K562 (cell line): ENCODE data around the gene FOSL1. TPM values are rescaled to one million over a fixed set of nuclear protein-coding genes. Genes with fewer than 3 reads are reported as not detected.

Source experiments
- ATAC-seq: fragments of 200-7000 bp; cut with Tn5 transposase; 3 replicates; pipeline ENCODE4 v1.9.1; 2020; ENCODE audit warnings: moderate library complexity
- BruUV-seq: library from RNA; stranded (reverse); fragments of 400-500 nt; replicated peaks from 2 replicates; lab custom pipeline; 2021; lab: Mats Ljungman, UMichigan
- CTCF ChIA-PET: fragments of 300-600 bp; formaldehyde crosslinking; extraction: SDS; loops from one replicate; lab custom pipeline; 2021; ENCODE audit warnings: low intra/inter-chr PET ratio; lab: Yijun Ruan, JAX
- POLR2A ChIA-PET: fragments of 300-600, 350-650 bp; sonication (Branson Sonifier 250); formaldehyde crosslinking; extraction: SDS; loops from one replicate; lab custom pipeline; 2021; ENCODE audit warnings: antibody characterized with exemption, inconsistent platforms; lab: Yijun Ruan, JAX
- DNase-seq, 4 experiments: peaks; one replicate each; pipeline versions ENCODE4 v3.0.0 to v3.0.0-alpha.2; 2011 to 2018; ENCODE audit warnings: low spot score in 3 of 4, mixed read lengths in 3 of 4; ENCODE audit errors: extremely low read depth in 1 of 4
- FAIRE-seq: peaks from 2 replicates; lab custom pipeline; 2011; peaks lifted over from hg19 to GRCh38; lab: Jason Lieb, UNC
- H2AFZ ChIP-seq: 2 replicates; pipeline ENCODE4 v1.6.0; 2011; ENCODE audit warnings: low read depth, low read length, control low read depth, inconsistent platforms
- H3K27ac ChIP-seq: fragments of 200-600 bp; 3 replicates; pipeline ENCODE4 v1.8.0; 2011; ENCODE audit warnings: low read depth, mild to moderate bottlenecking, control low read depth, inconsistent platforms, low read length, moderate library complexity, mixed read lengths; ENCODE audit errors: extremely low read depth
- H3K27me3 ChIP-seq, 2 experiments: fragments of 300-600 bp in 1 of 2; 2 replicates in 1 of 2; 3 replicates in 1 of 2; pipeline versions ENCODE4 v1.6.0 to v1.8.0; 2011; ENCODE audit warnings: inconsistent platforms in 2 of 2, low read length in 2 of 2, mild to moderate bottlenecking in 1 of 2, mixed read lengths in 1 of 2, moderate library complexity in 1 of 2; ENCODE audit not compliant: control insufficient read depth in 2 of 2, insufficient read depth in 2 of 2
- H3K36me3 ChIP-seq: fragments of 300-600 bp; 3 replicates; pipeline ENCODE4 v1.8.0; 2011; ENCODE audit warnings: mild to moderate bottlenecking, low read length, inconsistent platforms; ENCODE audit not compliant: control insufficient read depth, insufficient read depth
- H3K4me1 ChIP-seq, 2 experiments: fragments of 200-600 bp in 1 of 2; replicated peaks in 1 of 2; 2 replicates in 1 of 2; 3 replicates in 1 of 2; pipeline versions ENCODE4 v1.5.1 to v1.8.0; 2011; ENCODE audit warnings: inconsistent platforms in 2 of 2, low read length in 2 of 2, mild to moderate bottlenecking in 1 of 2, mixed read lengths in 1 of 2, moderate library complexity in 1 of 2; ENCODE audit not compliant: control insufficient read depth in 2 of 2, insufficient read depth in 2 of 2
- H3K4me2 ChIP-seq: 2 replicates; pipeline ENCODE4 v1.6.1; 2011; ENCODE audit warnings: low read length, control low read depth, inconsistent platforms, mixed read lengths; ENCODE audit not compliant: insufficient read depth
- H3K4me3 ChIP-seq: fragments of 200-600 bp; sonication (generic), shearing (Covaris generic); 2 replicates; pipeline ENCODE4 v1.5.1; 2016; ENCODE audit warnings: control low read depth, inconsistent platforms
- H3K79me2 ChIP-seq: fragments of 200-600 bp; 3 replicates; pipeline ENCODE4 v1.8.0; 2011; ENCODE audit warnings: low read length, inconsistent platforms; ENCODE audit not compliant: control insufficient read depth, insufficient read depth
- H3K9ac ChIP-seq, 2 experiments: 2 replicates each; pipeline versions ENCODE4 v1.6.0 to v1.6.1; 2011; ENCODE audit warnings: low read depth in 2 of 2, low read length in 2 of 2, control low read depth in 1 of 2, inconsistent platforms in 1 of 2, mild to moderate bottlenecking in 1 of 2, mixed read lengths in 1 of 2; ENCODE audit not compliant: insufficient read depth in 1 of 2
- H3K9me1 ChIP-seq: one replicate; pipeline ENCODE4 v1.6.0; 2011; ENCODE audit warnings: inconsistent platforms, mild to moderate bottlenecking, low read length, moderate library complexity; ENCODE audit not compliant: control insufficient read depth, insufficient read depth
- H3K9me3 ChIP-seq: replicated peaks from 2 replicates; pipeline ENCODE4 v1.5.1; 2011; ENCODE audit warnings: low read depth, low read length, inconsistent platforms; ENCODE audit not compliant: control insufficient read depth, insufficient read depth
- H4K20me1 ChIP-seq: replicated peaks from 2 replicates; pipeline ENCODE4 v1.6.1; 2011; ENCODE audit warnings: low read length, inconsistent platforms, mixed read lengths; ENCODE audit not compliant: control insufficient read depth, insufficient read depth
- ARID1B ChIP-seq: fragments of 450-650 bp; IDR thresholded peaks from 2 replicates; pipeline ENCODE4 v1.6.1; 2016; ENCODE audit warnings: antibody characterized with exemption, mild to moderate bottlenecking, inconsistent platforms
- ARNT ChIP-seq, 2 experiments: fragments of 450-650 bp; IDR thresholded peaks; 2 replicates each; pipeline ENCODE4 v1.6.1; 2016; ENCODE audit warnings: mild to moderate bottlenecking in 1 of 2
- ATF7 ChIP-seq: fragments of 450-650 bp; IDR thresholded peaks from 2 replicates; pipeline ENCODE4 v1.7.1; 2014; ENCODE audit warnings: mild to moderate bottlenecking, moderate library complexity
- FOXJ3 ChIP-seq: sonication (generic); formaldehyde crosslinking; IDR thresholded peaks from 2 replicates; pipeline ENCODE4 v1.4.0; 2020; ENCODE audit warnings: mild to moderate bottlenecking, missing genetic modification reagents
- GABPB2 ChIP-seq: fragments of 250-450 bp; sonication (Bioruptor Pico); conservative IDR thresholded peaks from 2 replicates; pipeline ENCODE4 v1.5.1; 2021; ENCODE audit warnings: mild to moderate bottlenecking
- GTF2E2 ChIP-seq: fragments of 200-800 bp; sonication (Bioruptor generic); IDR thresholded peaks from 2 replicates; pipeline ENCODE4 v1.6.1; 2016; ENCODE audit warnings: missing genetic modification characterization, missing compliant biosample characterization
- HES1 ChIP-seq: fragments of 450-650 bp; IDR thresholded peaks from 2 replicates; pipeline ENCODE4 v1.6.1; 2016; ENCODE audit warnings: low read depth, mild to moderate bottlenecking, moderate library complexity
- HMGN3 ChIP-seq: IDR thresholded peaks from 2 replicates; pipeline ENCODE4 v1.6.1; 2011; ENCODE audit warnings: borderline replicate concordance, low read depth, mild to moderate bottlenecking, mixed read lengths, low read length; ENCODE audit not compliant: insufficient read length; ENCODE audit errors: extremely low read depth
- POLR2H ChIP-seq: IDR thresholded peaks from 2 replicates; pipeline ENCODE4 v1.6.1; 2016; ENCODE audit warnings: missing genetic modification characterization, low read depth, mild to moderate bottlenecking, control low read depth, missing compliant biosample characterization, moderate library complexity
- REST ChIP-seq, 2 experiments: fragments of 450-650 bp; formaldehyde crosslinking in 1 of 2; IDR thresholded peaks; 2 replicates each; pipeline versions ENCODE4 v1.4.0 to v1.6.1; 2014 to 2020; ENCODE audit warnings: mild to moderate bottlenecking in 2 of 2, borderline replicate concordance in 1 of 2, low read depth in 1 of 2
- ZNF184 ChIP-seq: sonication (generic); formaldehyde crosslinking; IDR thresholded peaks from 2 replicates; pipeline ENCODE4 v1.5.0; 2020; ENCODE audit warnings: missing genetic modification reagents
- ZNF277 ChIP-seq: fragments of 250-450 bp; sonication (Bioruptor Pico); IDR thresholded peaks from 2 replicates; pipeline ENCODE4 v1.8.0; 2022; ENCODE audit warnings: inconsistent platforms, mild to moderate bottlenecking, moderate library complexity, borderline replicate concordance
- WGBS: fragments of 100-300 bp; shearing (Covaris generic); methylation state at CpG from one replicate; pipeline ENCODE4 v1.1.6; 2016; ENCODE audit warnings: low coverage, mixed read lengths; ENCODE audit not compliant: insufficient coverage; ENCODE audit errors: missing lambda C conversion rate; 5-methylcytosine and 5-hydroxymethylcytosine counted together
- in situ Hi-C: fragments of 300-500 bp; cut with MboI; formaldehyde crosslinking; loops from 4 replicates; pipeline ENCODE4 v1.15.0; 2018; ENCODE audit warnings: inconsistent platforms, mixed read lengths
- intact Hi-C: fragments of 100-400 bp; cut with micrococcal nuclease; formaldehyde crosslinking; loops from 2 replicates; pipeline ENCODE4 v1.14.2; 2022
- polyA plus RNA-seq, 8 experiments: library from polyadenylated mRNA; depleted of rRNA in 4 of 8; stranded (reverse) in 5 of 8; unstranded in 3 of 8; fragments of >200 nt; fragmentation: Nextera tagmentation in 2 of 8; fragmentation: Illumina TruSeq in 1 of 8; extraction: Ambion mirVana in 2 of 8; extraction: Trizol in 1 of 8; gene quantifications; 2 replicates each; pipeline versions ENCODE4 v1.2.1 to v1.2.3, GENCODE V29; 2011 to 2014; ENCODE audit warnings: inconsistent platforms in 1 of 8, missing spikeins in 1 of 8
- total RNA-seq, 7 experiments: library from RNA; depleted of rRNA in 6 of 7; stranded (reverse); fragments of >200 nt in 6 of 7; fragmentation: Illumina TruSeq in 2 of 7; extraction: Trizol in 2 of 7; gene quantifications; 2 replicates each; pipeline versions ENCODE4 v1.2.1 to v1.2.3, GENCODE V29; 2011 to 2021; ENCODE audit warnings: low replicate concordance in 1 of 7

The FOSL1 gene
- total and polyA plus RNA-seq, 9 of the 15 experiments (the other 6 are each of a cell fraction or from before 2014, with no cell fraction given), result 3.5 to 39.6 (median 10.0) TPM

GRCh38 chr11:65859812-65860277, 40.3 kb downstream of the FOSL1 start:
- peaks cover 22% of the 10 kb centered on the region for H4K20me1 ChIP-seq
- H3K4me2 ChIP-seq, result peak overlapping the region; percentile 95
- H3K27me3 ChIP-seq, result no peaks in the 10 kb centered on the region; a peak in 1 of 5 replicates
- intact Hi-C loops, result loop anchor here (1.0 to 5.0 kb wide), 2 partner anchors 28 to 42 kb away; partner anchors contain the start of genes FIBP and FOSL1
- H3K27ac ChIP-seq, result peak overlapping the region; percentile 96
- peaks cover 11% of the 10 kb centered on the region for H3K9me1 ChIP-seq
- H3K36me3 ChIP-seq, result peaks cover 57% of the 10 kb centered on the region
- H3K4me3 ChIP-seq, result peak overlapping the region; percentile 95
- peaks cover 57% of the 10 kb centered on the region for H3K79me2 ChIP-seq
- 1% methylated on average over 13 of the region's 16 CpGs for WGBS
- DNase-seq, result no peak
- H3K9me3 ChIP-seq, result no peaks in the 10 kb centered on the region
- ChIA-PET CTCF (interaction anchor here (0.9 to 1.1 kb wide), 3 partner anchors 28 to 130 kb away, joined by 3 read pairs; partner anchors contain the start of gene FIBP), POLR2A (interaction anchor here (0.6 to 5.6 kb wide), 32 partner anchors 9 to 663 kb away, joined by 3 to 151 read pairs (median 4); partner anchors contain the start of genes AP5B1, BANF1, CCDC85B and EIF1AD)
- ATAC-seq, result no peak
- BruUV-seq, result no TSS peak
- H3K4me1 ChIP-seq, result peaks cover 14 to 78% of the 10 kb centered on the region in 2 experiments
- in situ Hi-C loops, result no loop called here
- H2AFZ ChIP-seq, result peak overlapping the region; percentile 32
- H3K9ac ChIP-seq, result peak overlapping the region; percentile 99 to 100
- no peak for FAIRE-seq
- TF ChIP-seq ATF7 (no peak), POLR2H (peak; percentile 74), HES1 (no peak), REST (IDR thresholded peaks at IDR 0.05; ENCODE audit: borderline replicate concordance) (no peak), REST (CRISPR knock-in tag; IDR thresholded peaks at IDR 0.05; ENCODE audit: low read depth) (no peak; the same call in 1 of the 2 replicates), HMGN3 (no peak), ZNF184 (CRISPR knock-in tag) (no peak), ARID1B (0 out of 2 replicates have a peak, but pooled peaks have one; percentile 18), GTF2E2 (tag) (peak; percentile 90), GABPB2 (CRISPR knock-in tag) (no peak), ARNT (IDR thresholded peaks at IDR 0.05) (peak in 1 of 2 experiments; percentile 84; a peak in 1 of 4 replicates), FOXJ3 (CRISPR knock-in tag) (no peak), ZNF277 (CRISPR knock-in tag) (no peak)
